GM18505 (cell line): ENCODE measurements around the gene CORO2B.

Experiments used
- ATAC-seq: cut with Tn5 transposase; IDR thresholded peaks from one replicate; pipeline ENCODE4 v1.9.1; 2021; ENCODE audit not compliant: unreplicated experiment
- POLR2A ChIP-seq: IDR thresholded peaks from 4 replicates; pipeline ENCODE4 v1.6.1; 2011; ENCODE audit warnings: borderline replicate concordance; ENCODE audit not compliant: insufficient read depth, insufficient read length; ENCODE audit errors: extremely low read depth

The CORO2B gene

DNA sequence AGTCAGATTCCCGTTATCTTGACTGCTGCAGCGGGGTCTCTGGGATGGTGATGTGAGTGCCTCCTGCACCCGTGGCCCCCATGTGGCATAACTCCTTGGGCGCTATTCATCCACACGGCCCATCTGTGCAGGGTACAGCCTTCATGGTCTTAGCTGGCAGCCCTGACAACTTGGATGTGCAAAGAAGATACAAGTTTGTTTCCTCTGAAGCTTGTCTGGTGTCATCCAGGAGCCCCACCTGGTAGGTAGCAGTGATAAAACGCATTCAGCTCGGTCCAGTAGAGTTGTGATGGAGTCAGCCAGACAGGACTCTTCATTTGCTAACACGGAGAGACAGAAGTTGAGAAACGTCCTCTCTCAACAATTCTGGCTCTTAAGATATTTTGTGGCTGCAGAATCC, 53.3 kb downstream of the CORO2B start:
- ATAC-seq = no peak
- no peak for TF ChIP-seq POLR2A

- TF ChIP-seq POLR2A = no peak
- ATAC-seq = no peak
Measured at GRCh38 chr15:68633231-68634121, 54.7 kb downstream of the CORO2B start.

GRCh38 chr15:68634122-68634482, 55.3 kb downstream of the CORO2B start:
- ATAC-seq = no peak
- no peak for TF ChIP-seq POLR2A

DNA sequence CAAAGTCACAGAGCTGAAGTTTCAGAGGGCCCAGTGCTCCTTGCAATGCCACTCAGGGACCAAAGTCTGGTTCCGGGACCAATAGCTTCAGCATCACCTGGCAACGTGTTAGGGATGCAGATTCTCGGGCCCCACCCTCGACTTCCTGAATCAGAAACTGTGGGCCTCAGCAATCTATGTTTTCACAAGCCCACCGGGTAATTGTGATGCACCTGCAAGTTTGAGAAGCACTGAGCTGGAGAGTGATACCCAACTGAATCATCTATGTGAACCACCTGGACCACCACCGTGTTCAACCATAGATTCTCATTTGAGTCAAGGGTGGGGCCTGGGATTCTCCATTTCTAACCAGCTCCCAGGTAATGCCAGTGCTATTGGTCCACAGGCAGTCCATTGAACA, 55.7 kb downstream of the CORO2B start:
- no peak for TF ChIP-seq POLR2A
- ATAC-seq = no peak

- TF ChIP-seq POLR2A = no peak
- ATAC-seq = no peak
Measured at GRCh38 chr15:68635141-68635540, 56.3 kb downstream of the CORO2B start.

GRCh38 chr15:68636256-68636655, 57.5 kb downstream of the CORO2B start:
- TF ChIP-seq POLR2A = no peak
- ATAC-seq = no peak

- ATAC-seq = no peak
- TF ChIP-seq POLR2A = no peak
Measured at GRCh38 chr15:68637767-68638404, 59.1 kb downstream of the CORO2B start.

DNA sequence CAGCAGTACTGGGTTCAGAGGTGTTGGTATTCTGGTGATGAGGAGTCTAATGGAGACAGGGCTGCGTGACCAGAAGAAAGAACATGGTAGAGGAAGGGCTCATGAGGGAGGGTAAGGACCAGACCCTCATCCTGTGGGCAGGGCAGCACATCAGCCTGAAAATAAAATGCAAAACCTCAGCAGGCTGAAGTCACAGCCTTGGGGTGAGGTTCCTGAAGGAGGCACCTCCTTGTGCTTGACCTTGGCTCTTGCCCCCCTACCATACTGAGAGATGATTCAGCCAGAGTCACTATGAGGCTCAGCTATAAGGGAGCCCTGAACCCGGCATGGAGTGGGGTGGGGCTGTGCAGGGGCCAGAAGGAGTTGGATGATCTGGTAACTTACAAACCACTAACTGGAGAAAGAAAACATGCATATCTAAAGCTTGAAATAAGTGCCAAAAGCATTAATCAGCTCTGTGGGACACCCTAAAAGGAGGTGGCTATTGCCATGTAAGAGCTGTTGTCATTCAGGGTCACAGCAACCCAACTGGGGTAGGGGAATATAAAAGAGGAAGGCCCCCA, 60.2 kb downstream of the CORO2B start:
- no peak for TF ChIP-seq POLR2A
- ATAC-seq = no peak

- no peak for ATAC-seq
- no peak for TF ChIP-seq POLR2A
Measured at GRCh38 chr15:68639926-68640600, 61.3 kb downstream of the CORO2B start.

- ATAC-seq = no peak
Measured at GRCh38 chr15:68640791-68641331, 62.1 kb downstream of the CORO2B start.

DNA sequence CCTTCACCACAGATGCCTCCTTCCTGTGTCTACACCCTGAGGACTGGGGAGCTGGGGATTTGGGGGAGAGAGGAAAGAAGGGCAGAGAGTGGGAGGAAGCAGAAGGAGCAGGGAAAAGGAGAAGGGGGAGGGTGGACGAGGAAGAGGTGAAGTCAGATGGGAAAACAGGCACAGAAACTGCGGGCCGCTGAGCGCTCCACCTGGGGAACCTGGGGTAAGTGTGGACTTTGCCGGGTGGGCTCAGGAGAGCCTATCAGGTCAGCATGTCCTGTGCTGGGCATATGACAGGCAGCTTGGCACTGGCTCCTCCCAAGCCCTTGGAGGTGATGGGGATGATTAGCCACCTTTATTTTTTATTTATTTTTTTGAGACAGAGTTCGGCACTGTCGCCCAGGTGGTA, 62.6 kb downstream of the CORO2B start:
- no peak for ATAC-seq
- no peak for TF ChIP-seq POLR2A

More at GRCh38 chr15:68640791-68641331, 62.1 kb downstream of the CORO2B start:
- no peak for TF ChIP-seq POLR2A

DNA sequence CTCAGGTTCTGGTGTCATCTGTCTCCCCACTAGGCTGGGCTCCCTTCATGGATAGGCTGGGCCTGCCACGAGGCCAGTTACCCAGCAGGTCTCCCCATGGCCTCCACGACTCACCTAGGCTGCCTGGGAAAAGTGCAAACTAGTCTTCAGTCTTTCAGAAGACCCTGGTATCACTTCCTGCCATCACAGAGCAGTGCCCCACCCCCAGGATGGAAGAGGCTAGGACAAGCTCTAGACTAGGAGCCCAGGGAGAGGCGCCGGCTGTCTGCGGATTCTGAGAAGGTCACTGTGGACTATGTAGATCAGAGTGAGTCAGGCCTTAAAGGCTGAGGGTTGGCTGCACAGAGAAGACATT, 63.7 kb downstream of the CORO2B start:
- TF ChIP-seq POLR2A = no peak
- ATAC-seq = no peak

DNA sequence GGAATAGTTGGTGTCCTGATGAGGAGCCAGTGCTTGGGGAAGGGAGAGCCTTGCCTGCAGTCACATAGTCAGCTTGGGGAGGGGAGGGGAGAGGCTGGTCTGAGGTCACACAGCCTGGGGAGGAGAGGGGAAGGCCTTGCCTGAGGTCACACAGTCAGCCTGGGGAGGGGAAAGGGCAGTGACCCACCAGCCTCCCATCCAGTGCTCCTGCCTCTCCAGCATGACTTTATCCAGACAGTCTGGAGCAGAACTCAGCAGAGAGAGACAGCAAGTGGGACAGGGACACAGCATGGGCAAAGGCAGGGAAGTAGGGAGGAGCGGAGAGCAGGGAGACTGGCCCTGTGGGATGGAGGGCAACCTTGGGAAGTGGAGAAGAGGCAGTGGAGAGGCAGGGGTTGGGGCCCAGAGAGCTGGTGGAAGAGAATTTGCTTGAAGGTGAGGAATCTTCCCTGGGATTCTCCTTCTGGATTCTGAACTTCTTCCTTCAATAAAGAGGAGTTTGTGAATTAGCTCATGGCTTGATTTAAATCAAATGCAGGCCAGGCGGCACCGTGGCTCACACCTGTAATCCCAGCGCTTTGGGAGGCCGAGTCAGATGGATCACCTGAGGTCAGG, 64.5 kb downstream of the CORO2B start:
- ATAC-seq = no peak
- TF ChIP-seq POLR2A = no peak

- no peak for TF ChIP-seq POLR2A
Measured at GRCh38 chr15:68644083-68644904, 65.5 kb downstream of the CORO2B start.

More at GRCh38 chr15:68644083-68644904, 65.5 kb downstream of the CORO2B start:
- ATAC-seq = no peak
